T-helper 22 cell (primary cell): Measurements from ENCODE around the gene ILDR2.

ENCODE experiments used
- DNase-seq: peaks from one replicate; pipeline ENCODE4 v3.0.0-alpha.2; 2020; ENCODE audit warnings: low read depth

Gene ILDR2

DNA sequence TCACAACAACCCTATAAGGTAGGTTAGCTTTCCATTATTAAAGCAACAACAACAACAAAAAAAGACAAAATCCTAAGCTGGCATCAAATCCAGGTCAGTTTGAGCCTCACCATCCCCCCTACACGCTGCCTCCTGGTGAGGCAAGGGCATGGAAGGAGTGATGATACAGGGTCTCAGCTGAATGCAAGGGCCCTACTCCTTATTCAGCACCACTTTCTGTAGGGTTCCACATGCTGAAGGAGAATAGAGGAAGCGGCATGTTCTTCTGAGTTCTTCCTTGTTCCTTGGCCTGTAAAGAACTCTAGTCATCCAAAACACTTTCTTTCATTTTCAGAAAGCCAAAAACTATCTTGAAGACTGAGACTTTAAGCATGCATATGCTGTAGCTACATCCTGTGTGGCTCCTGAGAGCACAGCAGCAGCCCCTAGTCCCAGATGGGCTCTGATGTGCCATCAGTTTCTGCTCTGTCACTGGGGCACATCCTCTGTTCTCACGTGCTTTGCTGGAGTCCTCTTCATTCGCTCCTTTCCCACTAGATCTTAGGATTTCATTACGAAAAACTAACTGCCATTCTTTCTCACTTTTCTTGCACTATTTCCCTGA lies 6.2 kb downstream of the ILDR2 start:
- DNase-seq = no peak

DNA sequence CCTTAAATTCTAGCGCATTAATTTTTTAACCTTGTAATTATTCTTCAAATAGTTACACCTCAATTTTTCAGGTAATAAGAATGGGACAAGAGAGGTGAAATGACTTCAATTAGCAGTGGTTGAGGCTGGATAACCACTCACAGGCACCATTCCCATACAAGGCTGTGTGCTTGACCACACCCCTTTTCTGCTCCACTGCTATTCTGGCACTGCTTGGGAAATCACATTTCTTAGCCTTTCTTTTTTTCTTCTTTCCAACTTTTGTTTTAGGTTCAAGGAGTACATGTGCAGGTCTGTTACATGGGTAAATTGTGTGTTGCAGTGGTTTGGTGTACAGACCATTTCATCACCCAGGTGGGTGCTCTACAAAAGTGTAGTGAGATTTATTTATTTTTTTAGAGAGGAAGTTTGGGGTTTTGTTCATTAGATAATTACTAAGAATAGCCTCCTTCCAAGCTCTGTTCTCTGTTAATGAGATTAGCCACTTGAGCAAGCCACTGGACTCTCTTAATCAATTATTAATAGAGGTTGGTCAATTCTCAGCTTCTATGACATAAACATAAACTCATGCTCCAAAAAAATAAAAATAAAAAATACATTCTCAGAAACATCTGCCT lies 14.4 kb downstream of the ILDR2 start:
- DNase-seq = no peak

DNA sequence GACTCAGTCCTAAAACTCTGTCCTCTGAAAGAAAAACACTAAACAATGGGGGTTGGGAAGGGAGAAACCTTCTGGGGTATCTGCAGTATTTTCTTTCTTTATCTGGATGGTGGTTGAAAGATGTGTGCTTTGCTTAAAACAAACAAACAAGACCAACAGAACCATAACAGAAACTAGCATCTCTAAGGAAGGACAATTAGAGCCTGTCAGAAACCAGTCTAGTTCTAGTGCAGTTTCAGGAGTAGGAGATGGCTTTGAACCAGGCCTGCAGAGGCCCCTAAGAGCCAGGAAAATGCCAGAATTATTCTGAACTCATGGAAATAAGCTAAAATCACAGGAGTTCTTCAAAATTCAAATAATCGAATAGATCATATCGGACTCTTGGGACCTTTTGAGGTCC lies 18.5 kb downstream of the ILDR2 start:
- DNase-seq = no peak

DNA sequence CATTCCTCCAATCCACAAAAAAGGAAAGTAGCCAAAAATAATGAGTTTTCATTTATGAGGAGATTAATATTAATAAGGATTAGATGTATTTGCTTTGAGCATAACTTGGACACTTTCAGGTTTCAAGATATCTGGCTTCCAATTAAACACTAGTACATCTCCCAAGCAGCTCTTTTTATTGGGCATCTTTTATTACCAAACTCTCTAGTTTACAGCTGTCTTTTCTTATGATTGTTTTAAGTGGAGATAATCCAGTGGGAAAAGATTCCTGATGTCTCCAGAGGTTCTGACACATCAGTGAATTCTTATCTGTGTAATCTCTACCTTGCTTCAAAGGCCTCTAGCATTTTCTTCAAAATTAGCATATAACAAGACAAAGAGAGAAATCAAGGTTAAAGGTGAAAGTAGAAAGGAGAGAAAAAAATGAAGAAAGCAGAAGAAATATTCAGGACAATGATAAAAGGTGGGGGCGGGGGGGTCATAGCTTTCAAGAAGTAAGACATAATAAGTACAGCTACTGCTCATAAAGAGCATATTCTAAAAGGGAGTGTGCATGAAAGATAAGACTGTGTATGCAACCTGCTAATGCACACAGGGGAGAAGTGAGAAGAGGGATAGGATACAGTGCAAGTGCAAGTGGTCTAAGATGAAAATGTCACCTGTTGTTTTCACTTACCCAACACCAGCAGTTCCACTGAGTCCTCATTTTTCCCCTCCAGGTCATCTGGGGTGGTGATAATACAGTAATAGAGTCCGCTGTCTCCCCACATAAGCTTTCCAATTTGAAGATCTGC lies 19.1 kb downstream of the ILDR2 start:
- DNase-seq = no peak

DNA sequence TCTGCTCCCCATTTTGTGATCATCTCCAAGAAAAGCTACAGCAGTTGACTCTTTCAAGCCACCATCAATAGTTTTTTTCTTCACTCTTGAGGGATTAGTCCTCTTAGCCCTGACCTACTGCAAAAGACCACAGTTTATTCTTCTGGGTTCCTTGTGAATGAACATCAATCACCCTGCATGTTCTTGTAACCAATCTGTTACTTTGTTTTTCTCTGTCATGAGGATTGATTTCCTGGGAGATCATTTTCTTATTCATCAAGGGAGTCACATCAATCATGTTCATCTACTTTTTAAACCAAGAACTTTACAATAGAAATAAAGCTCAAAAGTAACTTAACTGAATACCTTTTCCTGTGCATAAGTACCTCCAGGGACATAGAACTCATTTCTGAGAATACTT lies 21.8 kb downstream of the ILDR2 start:
- DNase-seq = no peak

DNA sequence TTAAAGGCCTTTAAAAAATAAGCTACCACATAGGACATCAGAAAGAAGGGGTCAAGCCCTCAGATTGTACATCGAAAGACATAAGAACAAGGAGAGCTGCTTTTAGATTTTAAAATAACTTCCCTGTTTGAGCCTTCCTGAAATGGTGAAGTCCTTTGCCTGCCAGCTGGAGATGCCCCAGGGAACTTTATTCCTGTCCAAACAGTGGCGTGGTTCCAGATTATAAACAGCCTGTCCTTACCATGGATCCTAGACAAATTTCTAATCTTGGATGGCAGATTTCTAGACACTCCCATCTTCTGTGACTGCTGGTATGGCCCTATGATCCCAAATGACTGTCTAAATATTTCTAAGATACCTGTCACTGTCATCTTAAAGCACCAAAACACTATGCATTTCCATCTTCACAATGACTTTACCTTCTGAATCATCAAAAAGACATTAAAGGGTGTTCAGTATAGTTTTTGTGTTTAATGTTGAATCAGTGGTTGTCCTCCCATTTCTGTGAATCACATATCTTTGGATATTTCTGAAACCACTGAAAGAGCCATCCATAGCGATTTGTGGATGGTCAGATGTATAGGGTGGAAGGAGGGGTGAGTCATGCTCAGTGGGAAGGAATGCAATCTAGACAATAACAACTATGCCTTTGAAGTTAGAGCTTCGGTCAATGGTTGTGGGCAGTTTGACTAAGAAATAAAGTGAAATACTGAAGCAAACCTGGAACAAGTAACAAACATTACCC lies 23.2 kb downstream of the ILDR2 start:
- no peak for DNase-seq

DNA sequence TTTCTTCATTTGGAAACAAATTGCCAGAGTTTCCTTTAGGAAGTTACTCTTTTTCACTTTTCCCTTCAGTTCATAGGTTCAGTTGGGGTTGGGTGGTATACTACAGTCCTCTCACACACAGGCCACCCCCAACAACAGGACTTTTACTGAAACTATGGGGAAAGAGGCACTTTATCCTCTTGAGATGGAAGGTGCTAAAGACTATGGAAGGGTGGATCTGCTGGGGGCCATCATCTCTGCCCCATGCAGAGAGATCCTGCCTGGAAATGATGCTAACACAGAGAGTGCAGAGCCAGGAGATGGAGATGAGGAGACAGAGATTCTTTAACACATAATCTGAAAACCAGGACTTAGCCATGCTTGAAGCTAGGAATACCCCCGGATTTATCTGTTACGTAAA lies 24.3 kb downstream of the ILDR2 start:
- no peak for DNase-seq

DNA sequence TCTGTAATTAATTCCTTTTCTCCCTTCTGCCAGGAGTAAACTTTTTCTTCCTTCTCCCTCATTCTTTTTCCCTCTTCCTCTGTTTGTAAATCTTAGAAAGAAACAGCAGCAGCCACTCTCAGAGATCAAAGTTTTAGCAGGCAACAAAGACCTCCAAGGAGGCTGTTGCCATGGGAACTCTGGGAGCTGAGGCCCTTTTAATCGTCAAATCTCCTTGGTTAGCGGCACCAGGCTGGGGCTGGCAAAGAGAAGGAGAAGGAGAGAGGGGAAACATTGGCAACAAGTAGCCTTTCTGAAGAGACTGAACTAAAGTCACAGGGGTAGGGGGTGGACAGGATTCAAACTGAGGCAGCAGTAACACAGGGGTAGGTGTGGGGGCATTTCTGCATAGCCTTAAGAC lies 25.2 kb downstream of the ILDR2 start:
- DNase-seq = no peak

DNA sequence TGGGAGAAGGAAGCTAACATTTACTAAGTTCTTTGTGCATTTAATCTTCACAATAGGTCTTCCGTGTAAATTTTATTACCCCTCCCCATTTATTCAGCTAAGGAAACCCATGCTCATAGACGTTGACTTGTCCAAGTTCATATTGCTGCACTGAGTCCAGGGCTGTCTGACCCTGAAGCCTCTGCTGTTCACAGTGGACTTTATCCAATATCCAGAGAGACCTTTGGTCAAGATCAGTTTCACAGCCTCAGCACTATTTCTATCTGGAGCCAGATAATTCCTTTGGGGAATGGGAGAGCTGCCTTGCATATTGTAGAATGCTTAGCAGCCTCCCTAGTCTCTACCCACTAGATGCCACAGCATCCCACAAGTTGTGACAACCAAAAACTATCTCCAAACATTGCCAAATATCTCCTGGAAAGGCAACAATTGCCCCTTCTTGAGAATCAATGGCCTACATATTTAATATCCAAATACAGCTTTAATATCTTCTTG lies 26.4 kb downstream of the ILDR2 start:
- DNase-seq = no peak

DNA sequence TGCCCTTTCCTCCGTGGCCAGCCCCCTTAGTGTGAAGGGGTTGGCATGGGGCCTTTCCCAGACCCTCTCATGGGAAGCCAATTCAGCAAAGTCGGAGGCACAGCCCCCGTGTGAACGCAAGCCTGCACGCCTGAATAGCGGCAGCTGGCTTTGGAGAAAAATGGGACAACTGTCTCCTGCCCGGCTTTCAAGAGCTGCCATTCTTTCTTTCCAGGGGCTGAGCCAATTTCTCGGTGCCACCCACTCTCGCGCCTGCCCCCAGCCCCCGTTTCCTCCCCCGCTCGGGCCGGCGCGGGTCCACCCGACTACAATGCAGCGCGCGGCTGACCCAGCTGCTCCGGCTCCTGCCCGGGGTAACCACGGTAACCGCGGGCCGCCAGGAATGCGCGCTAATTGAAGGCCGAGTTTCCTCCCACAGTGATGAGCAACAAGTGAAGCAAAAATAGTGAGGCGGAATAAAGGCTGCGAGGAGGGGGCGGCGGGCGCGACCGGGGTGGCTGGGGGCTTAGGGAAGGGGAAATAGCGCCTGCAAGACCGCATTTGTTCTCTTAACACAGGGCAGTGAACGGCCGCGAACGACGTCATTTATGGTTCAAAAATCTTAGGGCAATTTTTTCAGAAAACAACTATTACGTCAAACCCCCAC lies 27.8 kb downstream of the ILDR2 start:
- no peak for DNase-seq

DNA sequence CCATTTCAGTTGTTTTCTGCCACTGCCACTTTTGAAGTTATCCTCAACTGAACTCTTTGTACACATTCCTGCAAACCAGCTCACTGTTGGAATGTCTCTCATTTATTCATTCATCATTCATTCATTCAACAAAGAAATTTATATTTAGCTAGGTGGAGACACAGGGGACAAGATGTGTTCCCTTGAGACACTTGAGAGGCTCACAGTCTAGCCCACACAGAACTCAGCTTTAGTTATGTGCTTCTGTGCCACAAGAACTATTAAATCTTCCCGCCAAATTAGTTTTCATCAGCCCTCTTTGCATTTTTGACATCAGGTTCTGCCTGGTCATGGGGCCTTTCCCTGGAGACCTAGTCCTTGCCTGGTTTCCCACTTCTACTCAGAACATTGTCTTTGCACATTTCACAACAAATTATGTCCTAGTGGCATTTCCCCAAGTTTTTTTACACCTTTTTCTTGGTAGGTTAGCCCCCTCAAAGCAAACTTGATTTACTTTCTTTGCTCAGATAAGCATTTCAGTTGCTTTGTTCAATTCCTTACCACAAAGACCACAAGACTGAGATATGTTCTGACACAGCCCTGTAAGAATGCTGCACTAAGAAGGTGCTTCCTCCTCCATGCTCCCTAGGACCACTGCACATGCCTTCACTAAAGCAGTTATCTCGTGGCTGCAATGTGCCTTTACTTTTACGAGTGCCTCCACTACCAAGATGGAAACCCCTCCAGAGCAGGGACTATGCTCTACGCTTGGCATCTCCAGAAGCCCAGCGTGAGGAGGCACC lies 31.0 kb downstream of the ILDR2 start:
- no peak for DNase-seq

DNA sequence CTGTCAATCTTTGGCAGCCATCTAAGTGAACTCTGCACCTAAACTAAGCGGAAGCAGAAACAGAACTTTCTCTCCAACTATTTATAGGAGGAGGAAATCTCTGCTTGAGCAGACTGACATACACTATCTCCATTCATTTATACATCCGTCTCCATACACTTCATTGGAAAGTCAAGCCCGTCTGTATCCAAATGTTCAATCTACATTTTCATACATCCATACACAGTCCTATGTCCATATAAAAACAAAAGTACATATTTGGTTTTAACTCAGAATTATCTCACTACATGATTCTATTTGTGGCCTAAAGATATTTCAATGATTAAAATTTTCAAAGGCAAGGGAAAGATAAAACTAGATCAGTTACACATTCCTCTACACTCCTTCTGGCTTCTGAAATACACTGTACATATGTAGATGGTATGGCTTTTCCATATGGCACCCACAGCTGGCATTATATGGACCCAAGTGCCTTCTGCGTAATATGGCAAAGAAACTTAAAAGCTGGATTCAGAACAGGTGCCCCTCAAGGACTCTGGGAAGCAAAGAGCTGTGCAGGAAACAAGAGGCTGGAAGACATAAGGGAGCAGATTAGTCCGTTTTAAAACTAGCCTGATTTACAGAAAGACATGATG lies 35.5 kb downstream of the ILDR2 start:
- DNase-seq = no peak

DNA sequence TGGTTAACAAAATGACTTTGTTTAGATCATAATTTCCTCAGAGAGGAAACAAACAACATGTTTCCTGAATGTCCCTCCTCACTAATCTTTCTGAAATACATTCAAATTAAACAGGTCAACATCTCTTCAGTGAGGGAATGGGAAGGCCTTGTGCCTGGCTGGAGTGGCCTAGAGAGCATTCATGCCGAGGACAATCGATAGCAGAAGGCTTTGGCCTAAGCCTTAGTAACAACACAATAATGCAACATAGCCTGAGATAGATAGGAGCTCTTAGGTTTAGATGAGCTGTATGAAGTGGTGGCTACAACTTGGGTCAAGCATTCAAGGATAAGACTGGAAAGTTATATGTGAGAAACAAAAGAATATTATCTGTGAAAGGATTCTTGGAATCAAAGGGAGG lies 37.4 kb downstream of the ILDR2 start:
- DNase-seq = no peak

DNA sequence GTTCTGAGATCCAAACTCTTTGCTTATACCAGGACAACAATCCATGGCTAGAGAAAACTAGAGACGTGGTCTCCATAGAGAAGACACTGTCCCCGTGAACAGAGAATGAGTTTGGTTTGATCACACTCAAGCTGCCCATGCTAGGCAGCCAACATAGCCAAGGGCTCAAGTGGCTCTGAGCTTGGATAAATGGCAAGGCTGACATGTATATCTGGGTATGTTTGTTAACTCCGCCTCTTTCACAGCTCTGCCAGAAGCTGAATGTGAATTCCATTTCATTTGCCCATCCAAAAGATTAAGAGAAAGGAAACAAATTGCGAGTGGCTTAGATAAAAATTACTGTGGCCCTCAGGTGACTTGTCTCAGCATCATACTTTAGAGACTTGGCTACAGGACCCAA lies 38.0 kb downstream of the ILDR2 start:
- no peak for DNase-seq

DNA sequence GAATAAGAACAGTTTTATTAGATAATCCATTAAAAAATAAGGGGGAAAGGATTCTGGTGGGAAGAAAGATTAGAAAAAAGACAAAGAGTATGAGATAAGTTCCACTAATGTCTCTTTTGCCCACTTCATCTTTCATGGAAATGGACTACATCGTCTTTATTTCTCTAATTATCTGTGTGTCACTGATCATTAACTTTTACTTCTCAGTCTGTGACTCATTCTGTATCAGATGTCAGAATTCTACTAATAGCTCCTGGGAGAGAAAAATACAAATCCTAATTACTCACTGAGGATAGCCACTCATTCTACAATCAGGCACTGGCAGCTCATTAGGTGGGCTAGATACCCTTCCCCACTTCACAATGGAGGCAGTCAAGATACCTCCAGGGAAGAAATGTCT lies 41.7 kb downstream of the ILDR2 start:
- no peak for DNase-seq

DNA sequence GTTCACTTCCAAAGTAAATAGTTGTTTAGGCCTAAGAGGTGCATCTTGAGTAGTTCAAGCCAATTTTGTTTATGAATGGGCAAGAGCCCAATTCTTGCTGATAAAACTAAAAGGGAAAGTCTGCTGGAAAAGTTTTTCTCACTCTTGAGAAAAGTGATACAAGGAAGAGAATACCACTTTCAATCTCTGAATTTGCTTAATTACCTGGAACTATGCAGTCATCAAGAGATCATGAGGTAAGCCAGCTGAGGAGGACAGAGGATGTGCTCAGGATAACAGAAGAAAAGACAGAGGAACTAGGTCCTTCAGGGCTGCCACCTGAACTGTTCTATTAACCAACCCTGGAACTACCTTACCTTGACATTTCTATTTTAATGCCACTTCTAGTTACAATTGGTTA lies 42.2 kb downstream of the ILDR2 start:
- DNase-seq = no peak

DNA sequence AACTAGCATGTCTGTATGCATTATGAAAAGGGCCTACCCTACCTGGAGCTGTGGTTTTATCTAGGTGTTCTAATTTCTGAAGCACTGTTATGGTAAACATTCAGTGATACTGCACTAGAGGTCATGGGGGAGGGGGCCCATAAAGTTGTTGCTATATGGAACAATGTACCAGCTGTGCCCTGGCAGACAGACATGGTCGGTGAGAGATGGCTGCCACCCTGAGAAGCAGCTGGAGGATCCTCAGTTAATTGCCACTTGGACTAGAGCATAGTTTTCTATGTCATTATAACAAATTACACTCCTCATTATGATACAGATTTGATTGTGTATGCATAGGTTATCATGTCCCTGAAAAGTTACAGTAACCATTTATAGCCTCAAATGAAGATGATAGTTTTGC lies 45.4 kb downstream of the ILDR2 start:
- DNase-seq = no peak

DNA sequence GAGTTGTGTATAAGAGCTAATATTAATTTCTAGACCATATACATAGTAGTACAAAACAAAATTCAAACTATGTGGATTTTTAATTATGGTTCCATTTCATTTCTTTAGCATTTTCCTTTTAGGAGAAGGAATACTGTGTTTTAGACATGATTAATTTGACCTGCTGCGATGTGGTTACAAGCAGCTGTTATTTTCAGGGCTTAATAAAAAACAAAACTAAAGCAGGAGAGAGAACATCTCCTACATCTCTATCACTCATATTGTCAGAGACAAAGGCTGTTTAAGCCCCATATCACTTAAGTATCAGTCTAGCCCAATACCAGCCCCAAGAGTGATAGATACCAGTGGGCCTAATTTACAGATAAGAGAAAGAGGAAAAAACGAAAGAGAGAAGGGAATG lies 47.6 kb downstream of the ILDR2 start:
- DNase-seq = no peak

DNA sequence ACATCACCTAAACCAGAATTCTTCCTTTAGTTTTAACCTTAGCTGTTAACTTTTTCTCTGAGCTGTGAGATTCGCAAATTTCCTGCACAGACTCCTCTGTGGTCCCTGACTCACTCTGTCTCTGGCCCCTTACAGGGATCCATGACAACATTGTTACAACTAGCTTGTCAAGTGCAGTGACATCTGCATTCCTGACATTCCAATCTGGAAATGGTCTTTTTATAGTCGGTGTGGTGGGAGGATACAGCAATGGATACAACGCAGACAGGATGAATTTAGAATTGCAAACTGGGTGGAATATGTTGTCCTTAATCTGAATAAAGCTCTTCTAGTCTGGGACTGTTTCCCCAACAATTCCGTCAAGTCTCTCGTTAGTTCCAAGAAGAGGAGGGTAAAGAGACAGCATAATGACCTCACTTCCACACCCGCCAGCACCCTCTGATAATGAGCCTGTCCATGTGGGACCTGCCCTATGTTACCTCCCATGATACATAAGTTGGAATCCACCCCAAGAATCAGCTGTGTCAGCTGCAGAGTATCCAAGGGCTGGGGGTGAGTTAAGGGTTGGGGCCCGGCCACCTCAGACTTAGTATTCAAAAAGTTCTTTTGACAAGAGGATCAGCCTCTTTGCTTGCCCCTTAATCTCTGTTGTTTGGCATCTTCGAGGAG lies 49.4 kb downstream of the ILDR2 start:
- no peak for DNase-seq

DNA sequence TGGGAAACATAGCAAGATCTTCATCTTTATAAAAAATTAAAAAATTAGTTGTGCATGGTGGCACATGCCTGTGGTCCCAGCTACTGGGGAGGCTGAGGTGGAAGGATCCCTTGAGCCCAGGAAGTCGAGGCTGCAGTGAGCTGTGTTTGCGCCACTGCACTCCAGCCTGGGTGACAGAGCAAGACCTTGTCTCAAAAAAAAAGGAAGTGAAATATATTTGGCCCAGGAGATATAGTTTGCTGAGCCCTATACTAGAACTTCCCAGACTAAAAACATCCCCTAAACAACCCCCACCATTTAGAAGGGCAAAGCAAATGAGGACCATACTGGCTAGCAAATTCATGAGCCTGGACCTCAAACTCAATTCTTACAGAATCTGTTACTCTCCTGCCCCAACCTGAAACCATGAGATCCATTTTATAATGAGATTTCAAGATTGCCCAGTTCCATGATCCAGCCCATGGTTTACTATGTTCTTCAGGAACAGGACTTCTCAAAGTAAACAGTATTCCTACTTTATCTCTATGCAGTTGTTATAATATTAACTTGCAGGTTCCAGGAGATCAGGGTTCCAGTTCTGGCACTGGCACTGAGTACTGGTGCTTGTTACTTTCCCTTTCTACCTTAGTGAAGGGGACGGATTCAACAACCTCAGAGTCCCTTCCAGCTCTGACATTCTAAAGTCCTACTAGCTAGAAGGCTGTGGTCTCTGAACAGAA lies 50.4 kb downstream of the ILDR2 start:
- DNase-seq = no peak
